ENCODE results near the gene CDH23.

Gene CDH23

GRCh38 chr10:71776481-71776925 lies 379.8 kb downstream of the CDH23 start:
- Mint-ChIP-seq H3K27ac (no peak overlapping the region), H3K9me3 (no peaks in the 10 kb centered on the region), H3K27me3 (no peaks in the 10 kb centered on the region), H3K4me3 (no peak overlapping the region), H3K36me3 (ENCODE audit: low read depth) (peaks cover 17% of the 10 kb centered on the region), H3K4me1 (ENCODE audit: low read depth) (peaks cover 46% of the 10 kb centered on the region)
- DNase-seq = no peak

- Mint-ChIP-seq H3K27ac (no peak overlapping the region), H3K4me1 (ENCODE audit: low read depth) (peaks cover 37% of the 10 kb centered on the region), H3K36me3 (ENCODE audit: low read depth) (peaks cover 8% of the 10 kb centered on the region), H3K27me3 (no peaks in the 10 kb centered on the region), H3K4me3 (no peak overlapping the region), H3K9me3 (no peaks in the 10 kb centered on the region)
- no peak for DNase-seq
These were observed 380.7 kb downstream of the CDH23 start for GRCh38 chr10:71777213-71777985.

- Mint-ChIP-seq H3K36me3 (ENCODE audit: low read depth) (no peaks in the 10 kb centered on the region), H3K27ac (no peak overlapping the region), H3K4me3 (no peak overlapping the region), H3K9me3 (no peaks in the 10 kb centered on the region), H3K27me3 (no peaks in the 10 kb centered on the region), H3K4me1 (ENCODE audit: low read depth) (peaks cover 42% of the 10 kb centered on the region)
- DNase-seq = no peak
These were observed 381.5 kb downstream of the CDH23 start for GRCh38 chr10:71778071-71778825.

- Mint-ChIP-seq H3K4me1 (ENCODE audit: low read depth) (peaks cover 31% of the 10 kb centered on the region), H3K27me3 (no peaks in the 10 kb centered on the region), H3K36me3 (ENCODE audit: low read depth) (no peaks in the 10 kb centered on the region), H3K27ac (no peak overlapping the region), H3K9me3 (no peaks in the 10 kb centered on the region), H3K4me3 (no peak overlapping the region)
- no peak for DNase-seq
These were observed 382.9 kb downstream of the CDH23 start for GRCh38 chr10:71779641-71780040.

- DNase-seq = no peak
- H3K27ac Mint-ChIP-seq = no peak overlapping the region
- no peaks in the 10 kb centered on the region for H3K36me3 Mint-ChIP-seq (ENCODE audit: low read depth)
- no peak overlapping the region for H3K4me3 Mint-ChIP-seq
- peaks cover 26% of the 10 kb centered on the region for H3K4me1 Mint-ChIP-seq (ENCODE audit: low read depth)
- H3K9me3 Mint-ChIP-seq = no peaks in the 10 kb centered on the region
- no peaks in the 10 kb centered on the region for H3K27me3 Mint-ChIP-seq
These were observed 383.4 kb downstream of the CDH23 start for GRCh38 chr10:71780156-71780555.

GRCh38 chr10:71780719-71781118 lies 384.0 kb downstream of the CDH23 start:
- Mint-ChIP-seq H3K4me1 (ENCODE audit: low read depth) (peaks cover 20% of the 10 kb centered on the region), H3K9me3 (no peaks in the 10 kb centered on the region), H3K36me3 (ENCODE audit: low read depth) (no peaks in the 10 kb centered on the region), H3K27ac (no peak overlapping the region), H3K4me3 (no peak overlapping the region), H3K27me3 (no peaks in the 10 kb centered on the region)
- no peak for DNase-seq

- no peak overlapping the region for H3K4me3 Mint-ChIP-seq
- H3K9me3 Mint-ChIP-seq = no peaks in the 10 kb centered on the region
- no peaks in the 10 kb centered on the region for H3K36me3 Mint-ChIP-seq (ENCODE audit: low read depth)
- DNase-seq = no peak
- H3K4me1 Mint-ChIP-seq (ENCODE audit: low read depth) = peaks cover 6% of the 10 kb centered on the region
- no peaks in the 10 kb centered on the region for H3K27me3 Mint-ChIP-seq
- peak overlapping the region; percentile 10 for H3K27ac Mint-ChIP-seq
These were observed 385.6 kb downstream of the CDH23 start for GRCh38 chr10:71782221-71782916.

GRCh38 chr10:71782917-71783490 lies 386.3 kb downstream of the CDH23 start:
- peaks cover 6% of the 10 kb centered on the region for H3K4me1 Mint-ChIP-seq (ENCODE audit: low read depth)
- no peaks in the 10 kb centered on the region for H3K36me3 Mint-ChIP-seq (ENCODE audit: low read depth)
- no peaks in the 10 kb centered on the region for H3K27me3 Mint-ChIP-seq
- H3K27ac Mint-ChIP-seq = peak overlapping the region; percentile 10
- no peak overlapping the region for H3K4me3 Mint-ChIP-seq
- H3K9me3 Mint-ChIP-seq = no peaks in the 10 kb centered on the region
- DNase-seq = no peak

- no peaks in the 10 kb centered on the region for H3K27me3 Mint-ChIP-seq
- no peak overlapping the region for H3K4me3 Mint-ChIP-seq
- no peak overlapping the region for H3K27ac Mint-ChIP-seq
- H3K9me3 Mint-ChIP-seq = no peaks in the 10 kb centered on the region
- DNase-seq = no peak
- peaks cover 6% of the 10 kb centered on the region for H3K4me1 Mint-ChIP-seq (ENCODE audit: low read depth)
- no peaks in the 10 kb centered on the region for H3K36me3 Mint-ChIP-seq (ENCODE audit: low read depth)
These were observed 387.4 kb downstream of the CDH23 start for GRCh38 chr10:71783917-71784678.

GRCh38 chr10:71784679-71785272 lies 388.1 kb downstream of the CDH23 start:
- Mint-ChIP-seq H3K36me3 (ENCODE audit: low read depth) (no peaks in the 10 kb centered on the region), H3K4me3 (no peak overlapping the region), H3K9me3 (no peaks in the 10 kb centered on the region), H3K4me1 (ENCODE audit: low read depth) (peaks cover 6% of the 10 kb centered on the region), H3K27ac (no peak overlapping the region), H3K27me3 (no peaks in the 10 kb centered on the region)
- no peak for DNase-seq

GRCh38 chr10:71788954-71789353 lies 392.2 kb downstream of the CDH23 start:
- no peak for DNase-seq
- Mint-ChIP-seq H3K4me3 (no peak overlapping the region), H3K27ac (no peak overlapping the region), H3K4me1 (ENCODE audit: low read depth) (peaks cover 8% of the 10 kb centered on the region), H3K36me3 (ENCODE audit: low read depth) (no peaks in the 10 kb centered on the region), H3K27me3 (no peaks in the 10 kb centered on the region), H3K9me3 (no peaks in the 10 kb centered on the region)

- Mint-ChIP-seq H3K36me3 (ENCODE audit: low read depth) (no peaks in the 10 kb centered on the region), H3K27me3 (no peaks in the 10 kb centered on the region), H3K27ac (no peak overlapping the region), H3K4me1 (ENCODE audit: low read depth) (peaks cover 8% of the 10 kb centered on the region), H3K9me3 (no peaks in the 10 kb centered on the region), H3K4me3 (no peak overlapping the region)
- no peak for DNase-seq
These were observed 393.2 kb downstream of the CDH23 start for GRCh38 chr10:71789871-71790270.

- H3K27ac Mint-ChIP-seq = no peak overlapping the region
- no peaks in the 10 kb centered on the region for H3K36me3 Mint-ChIP-seq (ENCODE audit: low read depth)
- H3K4me1 Mint-ChIP-seq (ENCODE audit: low read depth) = peaks cover 8% of the 10 kb centered on the region
- no peaks in the 10 kb centered on the region for H3K27me3 Mint-ChIP-seq
- DNase-seq = no peak
- H3K9me3 Mint-ChIP-seq = no peaks in the 10 kb centered on the region
- H3K4me3 Mint-ChIP-seq = no peak overlapping the region
These were observed 394.2 kb downstream of the CDH23 start for GRCh38 chr10:71790749-71791440.
